T-helper 22 cell (primary cell): ENCODE results near the gene ZNF235.
A peak's percentile ranks its signal among the peaks of the same experiment; 100 is the strongest.
"Not testable (repeated sequence)": the region's sequence is repeated elsewhere in the genome, so short reads cannot be mapped to it uniquely, and the experiment has no call there.

Source experiments
- DNase-seq: peaks from one replicate; pipeline ENCODE4 v3.0.0-alpha.2; 2020; ENCODE audit warnings: low read depth

Gene ZNF235

GRCh38 chr19:44304659-44305193 lies at the start of gene ZNF235:
ZNF235 (minus strand) TSS chr19:44305025; CDS start chr19:44303404, 1,621 bp downstream.
- DNase-seq = peak; percentile 33

GRCh38 chr19:44346556-44346955 lies 41.7 kb upstream of the ZNF235 start:
- no peak for DNase-seq

- no peak for DNase-seq
These were observed 41.1 kb upstream of the ZNF235 start for GRCh38 chr19:44345959-44346358.

DNA sequence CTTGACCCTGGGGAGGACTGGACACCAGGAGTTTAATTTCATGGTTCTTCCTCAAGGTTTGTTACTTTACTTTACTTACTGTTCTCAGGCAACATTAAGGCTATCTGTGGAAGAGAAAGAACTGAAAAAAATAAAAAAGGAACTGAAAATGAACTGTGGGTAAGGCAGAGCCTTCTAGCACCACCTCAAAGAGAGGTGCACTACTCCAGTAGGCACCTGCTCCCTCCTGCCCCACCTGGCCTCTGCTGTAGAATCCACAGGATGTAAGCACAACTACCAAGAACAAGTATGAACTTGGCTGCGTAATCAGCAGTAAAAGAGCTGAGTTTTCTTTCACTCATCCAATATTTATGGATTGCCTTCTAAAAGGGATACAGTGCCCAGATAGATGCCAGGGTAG lies 39.4 kb upstream of the ZNF235 start:
- no peak for DNase-seq

DNA sequence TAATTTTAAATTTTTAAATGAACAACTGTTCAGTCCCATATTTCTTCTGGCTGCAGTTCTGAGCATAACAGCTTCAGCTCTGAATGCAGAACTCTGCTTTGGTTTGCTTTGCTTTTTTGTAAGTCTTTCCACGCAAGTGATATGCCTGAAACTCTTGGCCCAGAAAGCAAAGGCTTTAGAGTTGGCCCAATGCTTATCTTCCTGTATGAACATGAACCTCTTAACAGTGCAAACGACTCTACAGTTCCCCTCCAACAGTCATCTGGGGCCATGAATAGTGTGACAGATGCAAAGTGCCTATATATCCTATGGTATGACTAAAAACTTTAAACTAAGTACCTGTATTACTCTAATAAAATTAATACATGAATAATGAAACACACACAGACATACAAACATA lies 37.0 kb upstream of the ZNF235 start:
- DNase-seq = no peak

- DNase-seq = not testable (repeated sequence)
These were observed 29.8 kb upstream of the ZNF235 start for GRCh38 chr19:44334639-44335038.

- DNase-seq = no peak
These were observed 27.3 kb upstream of the ZNF235 start for GRCh38 chr19:44332145-44332544.

DNA sequence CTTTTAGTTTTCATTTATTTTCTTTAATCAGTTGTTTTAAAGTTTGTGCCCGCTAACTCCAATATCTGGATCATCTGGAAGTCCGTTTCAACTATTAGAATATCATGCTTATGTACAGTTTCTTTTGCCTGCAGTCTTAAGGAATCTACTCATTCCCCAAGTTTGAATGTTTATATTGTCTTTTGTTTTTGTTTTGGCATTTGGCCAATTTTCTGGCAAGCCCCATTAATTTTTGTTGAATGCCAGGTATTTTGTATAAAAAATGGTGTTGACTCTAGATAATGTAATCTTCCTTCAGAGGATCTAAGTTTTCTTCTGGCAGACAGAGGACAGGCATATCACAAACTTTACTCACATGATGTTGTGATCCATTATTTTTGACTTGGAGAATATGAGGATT lies 11.1 kb upstream of the ZNF235 start:
- DNase-seq = no peak

DNA sequence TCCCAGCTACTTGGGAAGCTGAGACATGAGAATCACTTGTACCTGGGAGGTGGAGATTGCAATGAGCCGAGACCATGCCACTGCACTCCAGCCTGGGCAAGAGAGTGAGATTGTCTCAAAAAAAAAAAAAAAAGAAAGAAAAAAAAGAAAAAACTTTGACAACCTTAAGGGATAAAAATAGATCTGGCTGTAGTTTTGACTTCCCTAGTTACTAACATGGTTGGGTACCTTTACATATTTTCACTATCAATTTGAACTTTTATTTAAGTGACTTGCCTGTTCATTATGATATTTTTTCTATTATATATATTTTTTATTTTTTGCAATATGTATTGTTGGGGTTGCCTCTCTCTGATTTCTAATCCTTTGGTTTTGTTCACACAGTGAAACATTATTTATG lies 8.4 kb upstream of the ZNF235 start:
- DNase-seq = no peak

DNA sequence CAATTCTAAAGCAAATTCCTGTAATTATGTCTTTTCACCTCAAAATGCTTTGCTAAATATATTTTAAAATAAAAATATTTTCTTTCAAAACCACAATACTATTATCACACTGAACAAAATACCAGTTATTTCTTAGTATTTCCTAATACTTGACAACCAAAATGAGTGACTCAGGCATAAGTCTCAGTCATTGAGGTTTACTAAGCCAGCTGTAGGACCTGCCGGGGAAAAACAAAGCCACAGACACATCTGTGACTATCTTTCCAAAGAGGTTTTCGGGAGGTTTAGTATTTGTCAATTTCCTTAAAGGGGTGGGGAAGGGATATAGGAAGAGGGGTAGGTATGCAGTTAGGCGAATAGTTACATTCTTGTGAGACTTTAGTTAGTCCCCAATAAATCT lies 3.2 kb upstream of the ZNF235 start:
- DNase-seq = no peak

DNA sequence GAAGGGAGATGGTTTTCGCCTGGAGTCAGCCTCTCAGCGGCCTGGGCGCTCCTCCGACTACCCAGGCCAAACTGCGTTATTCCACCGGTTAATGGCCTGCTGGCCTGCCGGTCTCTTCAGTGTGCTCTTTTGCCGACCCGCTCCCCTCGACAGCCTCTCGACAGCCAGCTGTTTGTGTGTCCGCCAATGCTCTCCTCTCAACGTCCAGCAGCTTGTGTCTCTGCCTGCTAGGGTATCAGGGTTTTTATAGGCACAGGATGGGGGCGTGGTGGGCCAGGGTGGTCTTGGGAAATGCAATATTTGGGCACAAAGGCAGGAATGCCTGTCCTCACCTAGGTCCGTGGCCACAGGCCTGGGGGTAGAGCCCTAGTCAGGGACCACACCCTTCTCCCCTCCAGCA lies 1.5 kb upstream of the ZNF235 start:
- no peak for DNase-seq

DNA sequence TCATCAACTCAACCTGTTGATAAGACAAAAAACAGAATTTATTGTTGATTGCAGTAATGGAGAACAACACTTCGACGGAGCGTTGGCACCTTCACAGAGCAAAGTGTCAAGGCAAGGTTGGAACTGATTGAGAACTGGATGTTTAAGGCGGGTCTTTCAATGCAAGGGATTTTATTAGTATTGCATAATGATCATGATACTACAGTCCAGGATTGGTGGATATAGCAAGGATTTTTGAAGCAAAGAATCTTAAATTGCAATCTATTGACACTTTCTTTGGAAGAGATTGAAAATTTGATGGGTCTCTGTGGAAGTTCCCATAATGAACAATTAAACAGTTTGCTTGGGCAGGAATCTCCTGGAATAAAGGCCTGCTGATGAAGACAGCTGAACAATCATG lies 632 bp upstream of the ZNF235 start:
- no peak for DNase-seq

- no peak for DNase-seq
These were observed 753 bp downstream of the ZNF235 start for GRCh38 chr19:44303976-44304568.

DNA sequence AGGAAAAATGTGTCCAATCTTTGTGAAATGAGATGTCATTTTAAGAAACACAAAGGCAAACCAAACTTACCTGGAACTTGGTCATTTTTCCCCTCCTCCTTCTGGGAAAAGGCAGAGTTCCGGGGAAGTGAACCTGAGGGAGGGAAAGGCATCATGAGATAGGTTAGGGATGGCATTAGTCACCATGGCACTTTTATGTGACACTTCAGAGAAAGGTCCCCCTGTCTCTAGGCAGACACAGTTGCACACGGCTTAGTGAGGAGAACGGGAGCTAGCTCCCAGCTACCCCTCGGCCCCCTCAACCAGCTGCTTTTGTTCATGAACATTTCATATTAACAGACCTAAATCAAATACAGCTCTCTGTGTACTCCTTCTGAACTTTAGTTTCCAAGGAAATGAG lies 1.5 kb downstream of the ZNF235 start:
- DNase-seq = no peak

DNA sequence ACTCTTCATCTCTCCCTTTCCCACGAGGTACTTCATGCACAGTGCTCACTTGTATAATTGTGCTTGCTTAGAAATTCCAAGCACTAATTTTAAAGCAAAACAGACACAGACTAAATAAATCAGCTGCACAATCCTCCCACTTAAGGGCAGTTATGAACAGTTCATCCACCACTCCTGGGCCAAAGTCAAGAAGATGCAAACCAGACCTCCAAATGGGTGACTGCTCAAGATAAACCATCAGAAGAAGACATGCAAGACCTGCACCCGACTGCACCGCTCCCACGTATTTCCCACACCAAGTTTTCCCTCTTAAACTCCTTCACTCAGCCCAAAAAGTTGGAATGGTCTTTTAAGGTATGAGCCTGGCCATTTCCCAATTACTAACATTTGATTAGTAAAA lies 19.9 kb downstream of the ZNF235 start:
- DNase-seq = no peak

DNA sequence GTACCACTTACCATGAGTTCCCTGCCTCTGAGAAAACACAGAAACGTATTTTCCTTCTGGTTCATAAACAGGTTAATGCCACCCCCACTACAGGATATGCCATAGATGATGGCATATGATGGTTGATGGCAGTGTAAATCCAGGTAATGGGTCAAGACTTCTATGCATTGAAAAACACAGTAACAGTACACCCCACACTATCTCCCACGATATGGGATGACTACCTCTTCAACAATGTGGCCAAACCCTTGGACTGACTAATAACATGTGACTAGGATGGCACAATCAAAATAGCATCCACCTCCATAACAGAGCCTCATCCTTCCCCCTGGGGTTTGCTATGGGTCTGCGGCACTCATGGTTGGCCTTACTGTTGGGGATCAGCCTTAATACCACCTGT lies 22.0 kb downstream of the ZNF235 start:
- DNase-seq = no peak

- DNase-seq = no peak
These were observed 23.9 kb downstream of the ZNF235 start for GRCh38 chr19:44280916-44281315.

GRCh38 chr19:44278181-44278690 lies 26.6 kb downstream of the ZNF235 start:
- DNase-seq = no peak

- DNase-seq = no peak
These were observed 27.5 kb downstream of the ZNF235 start for GRCh38 chr19:44277331-44277730.

DNA sequence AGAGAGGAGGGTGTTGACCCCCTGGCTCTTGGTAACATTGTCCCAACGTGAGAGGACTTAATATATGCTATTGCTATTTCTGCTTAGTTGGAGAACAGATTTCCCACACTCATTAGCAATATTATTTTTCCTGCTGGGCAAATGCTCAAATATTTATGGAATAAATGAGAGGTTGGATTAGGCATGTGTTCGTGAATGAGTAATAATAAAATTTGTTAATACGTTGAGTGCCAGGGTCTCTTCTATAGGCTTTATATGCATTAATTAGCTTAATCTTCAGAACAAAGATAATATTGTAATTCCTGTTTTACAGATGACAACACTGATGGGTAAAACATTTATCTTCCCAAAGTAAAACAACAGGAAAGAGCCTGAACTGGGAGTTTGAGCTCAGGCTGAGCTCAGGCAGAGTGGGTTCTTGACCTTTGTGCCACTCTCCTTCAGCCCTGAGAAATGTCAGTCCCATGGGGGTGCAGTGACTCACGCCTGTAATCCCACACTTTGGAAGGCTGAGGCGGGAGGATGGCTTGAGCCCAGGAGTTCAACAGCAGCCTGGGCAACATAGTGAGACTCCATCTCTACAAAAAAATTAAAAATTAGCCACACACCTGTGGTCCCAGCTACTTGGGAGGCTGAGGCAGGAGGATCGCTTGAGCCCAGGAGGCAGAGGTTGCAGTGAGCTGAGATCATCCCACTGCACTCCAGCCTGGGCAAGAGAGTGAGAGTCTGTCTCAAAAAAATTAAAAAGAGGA lies 44.0 kb downstream of the ZNF235 start:
- DNase-seq = no peak

DNA sequence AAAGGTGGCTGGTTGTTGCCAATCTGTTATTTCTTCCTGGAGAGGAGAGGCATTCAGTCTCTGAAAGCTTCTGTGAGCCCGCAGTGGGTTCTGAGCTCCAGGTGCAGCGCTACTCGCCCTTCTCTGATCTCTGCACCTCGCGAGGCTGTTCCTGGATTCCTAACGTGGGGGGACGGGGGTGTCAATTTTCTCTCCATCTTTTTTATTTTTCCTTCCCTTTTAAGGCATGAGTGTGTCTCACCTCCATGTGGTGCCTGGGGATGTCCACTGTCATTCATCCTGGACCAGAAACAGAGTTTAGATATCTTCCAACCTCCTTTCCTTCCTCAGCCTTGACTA lies 44.5 kb downstream of the ZNF235 start:
- DNase-seq = no peak

- DNase-seq = no peak
These were observed 45.9 kb downstream of the ZNF235 start for GRCh38 chr19:44258835-44259413.

DNA sequence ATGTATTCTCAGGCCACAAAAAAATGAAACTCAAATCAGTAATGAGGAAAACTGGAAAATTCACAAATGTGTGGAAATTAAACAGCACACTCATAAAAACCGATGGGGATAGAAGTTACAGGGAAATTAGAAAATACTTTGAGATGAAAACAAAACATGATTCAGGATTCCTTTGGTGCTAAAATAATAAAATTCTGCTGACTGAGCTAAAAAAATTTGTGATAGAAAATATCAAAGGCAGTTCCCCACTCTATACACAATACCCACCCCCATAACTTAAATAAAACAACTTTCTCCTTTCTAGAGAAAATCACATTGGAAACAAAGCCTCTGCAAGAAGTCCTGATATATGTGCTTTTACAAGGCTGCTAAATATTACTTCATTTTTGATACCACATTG lies 46.7 kb downstream of the ZNF235 start:
- no peak for DNase-seq
